ENCODE data around the gene MON2.

The MON2 gene

GRCh38 chr12:62632411-62632918 is 165.8 kb downstream of the MON2 start:
- TF ChIP-seq FOXP2 (optimal IDR thresholded peaks at IDR 0.05; ENCODE audit: borderline replicate concordance, extremely low read depth, extremely low read length, insufficient read depth) (no peak), TAF1 (IDR thresholded peaks at IDR 0.05; ENCODE audit: borderline replicate concordance, insufficient read depth, low read length) (no peak), POLR2AphosphoS5 (IDR thresholded peaks at IDR 0.05; ENCODE audit: low read depth, low read length) (no peak), REST (IDR thresholded peaks at IDR 0.05; ENCODE audit: insufficient read depth in 1 of 2, low read depth in 2 of 2, low read length in 2 of 2) (no peak), SIN3A (IDR thresholded peaks at IDR 0.05; ENCODE audit: borderline replicate concordance, insufficient read depth, low read length) (no peak)

DNA sequence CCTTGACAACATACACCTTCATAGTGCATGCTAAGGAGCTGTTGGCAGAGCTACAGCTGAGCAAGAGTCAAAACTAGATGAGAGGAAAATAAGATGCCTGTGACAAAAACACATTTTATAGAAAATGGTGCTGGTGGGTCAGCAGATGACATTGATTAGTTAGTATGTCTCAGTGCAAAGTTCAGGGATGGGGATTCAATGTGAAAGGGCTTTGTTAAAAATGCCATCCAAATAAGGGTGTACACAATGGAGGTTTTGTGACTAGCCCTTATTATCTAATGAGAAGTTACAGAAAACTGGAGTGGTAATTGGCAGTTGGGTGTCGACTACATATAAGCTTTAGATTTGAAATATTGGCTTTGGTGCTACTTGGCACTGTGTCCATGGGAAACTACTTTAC is 169.0 kb downstream of the MON2 start:
- TF ChIP-seq REST (IDR thresholded peaks at IDR 0.05; ENCODE audit: insufficient read depth in 1 of 2, low read depth in 2 of 2, low read length in 2 of 2): no peak
- no peak for TF ChIP-seq POLR2AphosphoS5 (IDR thresholded peaks at IDR 0.05; ENCODE audit: low read depth, low read length)
- no peak for TF ChIP-seq TAF1 (IDR thresholded peaks at IDR 0.05; ENCODE audit: borderline replicate concordance, insufficient read depth, low read length)
- TF ChIP-seq FOXP2 (optimal IDR thresholded peaks at IDR 0.05; ENCODE audit: borderline replicate concordance, extremely low read depth, extremely low read length, insufficient read depth): no peak
- TF ChIP-seq SIN3A (IDR thresholded peaks at IDR 0.05; ENCODE audit: borderline replicate concordance, insufficient read depth, low read length): no peak

DNA sequence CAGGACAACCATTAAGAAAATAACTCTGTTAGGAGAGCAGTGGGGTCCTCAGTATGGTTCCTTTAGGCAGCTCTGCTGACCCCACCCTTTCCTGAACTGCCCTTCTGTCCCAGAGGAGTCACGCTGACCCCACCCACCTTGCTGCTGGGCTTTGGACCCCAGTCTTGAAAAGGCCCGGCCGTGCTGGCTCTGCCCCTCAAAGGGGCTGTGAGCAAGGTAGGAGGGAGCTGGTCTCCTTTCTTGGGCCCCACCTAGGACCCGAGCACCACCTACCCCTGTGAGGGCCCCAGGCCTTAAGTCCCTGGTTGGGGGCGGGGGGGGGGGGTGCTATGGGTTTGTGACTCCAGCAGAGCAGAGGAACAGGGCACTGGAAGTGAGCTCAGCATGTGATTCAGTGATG is 171.1 kb downstream of the MON2 start:
- no peak for TF ChIP-seq TAF1 (IDR thresholded peaks at IDR 0.05; ENCODE audit: borderline replicate concordance, insufficient read depth, low read length)
- TF ChIP-seq FOXP2 (optimal IDR thresholded peaks at IDR 0.05; ENCODE audit: borderline replicate concordance, extremely low read depth, extremely low read length, insufficient read depth): no peak
- no peak for TF ChIP-seq POLR2AphosphoS5 (IDR thresholded peaks at IDR 0.05; ENCODE audit: low read depth, low read length)

- no peak for TF ChIP-seq FOXP2 (optimal IDR thresholded peaks at IDR 0.05; ENCODE audit: borderline replicate concordance, extremely low read depth, extremely low read length, insufficient read depth)
- no peak for TF ChIP-seq REST (IDR thresholded peaks at IDR 0.05; ENCODE audit: insufficient read depth in 1 of 2, low read depth in 2 of 2, low read length in 2 of 2)
- no peak for TF ChIP-seq TAF1 (IDR thresholded peaks at IDR 0.05; ENCODE audit: borderline replicate concordance, insufficient read depth, low read length)
- no peak for TF ChIP-seq SIN3A (IDR thresholded peaks at IDR 0.05; ENCODE audit: borderline replicate concordance, insufficient read depth, low read length)
- no peak for TF ChIP-seq POLR2AphosphoS5 (IDR thresholded peaks at IDR 0.05; ENCODE audit: low read depth, low read length)
These were observed 174.4 kb downstream of the MON2 start for GRCh38 chr12:62640910-62641448.

- TF ChIP-seq POLR2AphosphoS5 (IDR thresholded peaks at IDR 0.05; ENCODE audit: low read depth, low read length) (no peak), SIN3A (IDR thresholded peaks at IDR 0.05; ENCODE audit: borderline replicate concordance, insufficient read depth, low read length) (no peak), REST (IDR thresholded peaks at IDR 0.05; ENCODE audit: insufficient read depth in 1 of 2, low read depth in 2 of 2, low read length in 2 of 2) (no peak), TAF1 (IDR thresholded peaks at IDR 0.05; ENCODE audit: borderline replicate concordance, insufficient read depth, low read length) (no peak), FOXP2 (optimal IDR thresholded peaks at IDR 0.05; ENCODE audit: borderline replicate concordance, extremely low read depth, extremely low read length, insufficient read depth) (no peak)
These were observed 175.9 kb downstream of the MON2 start for GRCh38 chr12:62642486-62642885.

Data from PFSK-1 (cell line).